NCI-H2196 (cell line): ENCODE results near the gene ANGPTL2.

Experiments used
- DNase-seq: peaks from one replicate; lab custom pipeline; 2025; ENCODE audit not compliant: unreplicated experiment; lab: John Stamatoyannopoulos, UW

ANGPTL2 gene

GRCh38 chr9:127118597-127119319 lies 3.7 kb downstream of the ANGPTL2 start:
- no peak for DNase-seq

- no peak for DNase-seq
Observed at GRCh38 chr9:127117801-127118200, 4.6 kb downstream of the ANGPTL2 start.

GRCh38 chr9:127116957-127117356 lies 5.5 kb downstream of the ANGPTL2 start:
- no peak for DNase-seq

- DNase-seq, result no peak
Observed at GRCh38 chr9:127116088-127116726, 6.2 kb downstream of the ANGPTL2 start.

GRCh38 chr9:127114606-127115005 lies 7.8 kb downstream of the ANGPTL2 start:
- no peak for DNase-seq

- DNase-seq, result no peak
Observed at GRCh38 chr9:127113191-127113972, 9.1 kb downstream of the ANGPTL2 start.

- no peak for DNase-seq
Observed at GRCh38 chr9:127112735-127113161, 9.7 kb downstream of the ANGPTL2 start.

GRCh38 chr9:127112056-127112455 lies 10.4 kb downstream of the ANGPTL2 start:
- no peak for DNase-seq

- DNase-seq, result no peak
Observed at GRCh38 chr9:127109212-127109711, 13.2 kb downstream of the ANGPTL2 start.

GRCh38 chr9:127107929-127108876 lies 14.2 kb downstream of the ANGPTL2 start:
- no peak for DNase-seq

- DNase-seq, result no peak
Observed at GRCh38 chr9:127107171-127107928, 15.1 kb downstream of the ANGPTL2 start.

GRCh38 chr9:127106466-127106855 lies 16.0 kb downstream of the ANGPTL2 start:
- no peak for DNase-seq

- DNase-seq, result no peak
Observed at GRCh38 chr9:127105805-127106465, 16.5 kb downstream of the ANGPTL2 start.

- no peak for DNase-seq
Observed at GRCh38 chr9:127104581-127105311, 17.7 kb downstream of the ANGPTL2 start.

- no peak for DNase-seq
Observed at GRCh38 chr9:127102788-127103187, 19.6 kb downstream of the ANGPTL2 start.

- no peak for DNase-seq
Observed at GRCh38 chr9:127102176-127102575, 20.3 kb downstream of the ANGPTL2 start.

GRCh38 chr9:127099664-127100063 lies 22.8 kb downstream of the ANGPTL2 start:
- DNase-seq, result no peak

- no peak for DNase-seq
Observed at GRCh38 chr9:127098916-127099553, 23.4 kb downstream of the ANGPTL2 start.
